AG04449 (cell line): ENCODE data around the gene MSH6.

Source experiments
- CTCF ChIA-PET: fragments of 350-600 bp; formaldehyde crosslinking; extraction: SDS; loops from one replicate; lab custom pipeline; 2021; ENCODE audit warnings: antibody characterized with exemption; lab: Yijun Ruan, JAX
- POLR2A ChIA-PET: fragments of 400-600, 350-600 bp; formaldehyde crosslinking; extraction: SDS; loops from one replicate; lab custom pipeline; 2020; ENCODE audit warnings: antibody characterized with exemption, inconsistent platforms; lab: Yijun Ruan, JAX
- DNase-seq: peaks from one replicate; pipeline ENCODE4 v3.0.0-alpha.2; 2010; ENCODE audit warnings: low read depth, low spot score
- H3K4me3 ChIP-seq: 2 replicates; pipeline ENCODE4 v1.5.1; 2011; ENCODE audit warnings: low read depth, mild to moderate bottlenecking, control low read depth, low read length
- CTCF ChIP-seq: IDR thresholded peaks from one replicate; pipeline ENCODE4 v1.5.1; 2011; ENCODE audit warnings: mild to moderate bottlenecking, moderate library complexity, low read length, control low read depth, inconsistent platforms; ENCODE audit not compliant: insufficient read depth; ENCODE audit errors: missing control alignments

MSH6 gene

DNA sequence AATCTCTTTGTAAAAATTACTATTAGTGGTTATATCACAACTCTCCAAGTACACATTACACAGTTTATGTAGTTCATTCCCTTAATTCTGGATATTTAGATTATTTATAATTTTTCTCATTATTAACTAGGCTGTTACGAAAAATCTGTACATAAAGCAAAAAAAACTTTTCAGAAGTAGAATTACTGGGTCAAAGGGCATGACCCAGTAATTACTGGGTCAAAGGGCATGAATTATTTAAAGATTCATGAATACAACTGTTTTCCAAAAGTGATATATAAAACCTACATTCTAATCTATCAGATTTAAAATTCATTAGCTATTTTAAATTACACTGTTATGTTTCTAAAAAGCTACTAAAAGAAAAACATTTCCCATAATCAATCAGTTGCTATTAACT, 55.3 kb downstream of the MSH6 start:
- POLR2A ChIA-PET: no interaction called here
- DNase-seq: no peak
- H3K4me3 ChIP-seq: no peak overlapping the region
- CTCF ChIA-PET: interaction anchor here (1.4 kb wide), 1 partner anchor 10 kb away, joined by 7 read pairs; no protein-coding TSS in a partner anchor
- TF ChIP-seq CTCF: no peak

GRCh38 chr2:47838686-47839085, 55.7 kb downstream of the MSH6 start:
- no peak for DNase-seq
- ChIA-PET POLR2A (no interaction called here), CTCF (interaction anchor here (0.6 to 1.4 kb wide), 2 partner anchors 11 to 728 kb away, joined by 3 to 7 read pairs; no protein-coding TSS in a partner anchor)
- TF ChIP-seq CTCF: no peak
- no peak overlapping the region for H3K4me3 ChIP-seq

GRCh38 chr2:47842846-47843245, 59.9 kb downstream of the MSH6 start:
- TF ChIP-seq CTCF: no peak
- no peak overlapping the region for H3K4me3 ChIP-seq
- ChIA-PET CTCF (interaction anchor here (1.1 to 2.1 kb wide), 6 partner anchors 10 to 628 kb away, joined by 3 to 7 read pairs (median 5); no protein-coding TSS in a partner anchor), POLR2A (no interaction called here)
- DNase-seq: no peak

GRCh38 chr2:47843407-47843806, 60.5 kb downstream of the MSH6 start:
- TF ChIP-seq CTCF: no peak
- POLR2A ChIA-PET: no interaction called here

DNA sequence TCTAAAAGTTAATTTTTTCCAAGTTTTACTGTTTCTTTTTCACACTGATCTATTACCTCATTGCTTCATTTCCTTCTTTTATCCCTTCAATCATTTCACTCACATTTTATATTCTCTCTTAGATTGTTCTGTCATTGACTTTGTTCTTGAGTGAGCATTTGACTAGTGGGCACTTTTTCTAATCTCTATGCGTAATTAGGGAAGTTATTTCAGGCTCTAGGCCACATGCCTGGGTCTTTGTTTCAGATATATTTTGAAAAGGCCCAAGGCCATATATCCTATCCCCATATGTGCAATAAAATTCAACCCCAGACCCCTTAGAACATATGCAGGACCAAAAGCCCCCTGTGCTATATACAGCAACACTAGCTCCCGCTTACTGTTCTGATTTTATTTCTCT, 61.2 kb downstream of the MSH6 start:
- no peak for DNase-seq
- TF ChIP-seq CTCF: no peak
- ChIA-PET CTCF (interaction anchor here (1.4 to 1.6 kb wide), 2 partner anchors 14 to 626 kb away, joined by 3 to 4 read pairs; no protein-coding TSS in a partner anchor), POLR2A (no interaction called here)
- no peak overlapping the region for H3K4me3 ChIP-seq

More at GRCh38 chr2:47843407-47843806, 60.5 kb downstream of the MSH6 start:
- DNase-seq: no peak
- H3K4me3 ChIP-seq: no peak overlapping the region
- CTCF ChIA-PET: interaction anchor here (1.3 to 2.1 kb wide), 4 partner anchors 10 to 627 kb away, joined by 4 to 7 read pairs (median 6); no protein-coding TSS in a partner anchor

GRCh38 chr2:47849368-47849767, 66.4 kb downstream of the MSH6 start:
- ChIA-PET CTCF (interaction anchor here (0.7 kb wide), 1 partner anchor 14 kb away, joined by 3 read pairs; no protein-coding TSS in a partner anchor), POLR2A (no interaction called here)
- TF ChIP-seq CTCF: no peak
- no peak for DNase-seq
- H3K4me3 ChIP-seq: no peak overlapping the region
